ENCODE data around the gene HNF4A. TPM values are rescaled to one million over a fixed set of nuclear protein-coding genes. Genes with fewer than 3 reads are reported as not detected.
A peak's percentile ranks its signal among the peaks of the same experiment; 100 is the strongest.

Gene HNF4A
- total and polyA plus RNA-seq, 2 of the 13 experiments (the other 11 are each of a cell fraction or from before 2014, with no cell fraction given), result 80.9 to 169 TPM

DNA sequence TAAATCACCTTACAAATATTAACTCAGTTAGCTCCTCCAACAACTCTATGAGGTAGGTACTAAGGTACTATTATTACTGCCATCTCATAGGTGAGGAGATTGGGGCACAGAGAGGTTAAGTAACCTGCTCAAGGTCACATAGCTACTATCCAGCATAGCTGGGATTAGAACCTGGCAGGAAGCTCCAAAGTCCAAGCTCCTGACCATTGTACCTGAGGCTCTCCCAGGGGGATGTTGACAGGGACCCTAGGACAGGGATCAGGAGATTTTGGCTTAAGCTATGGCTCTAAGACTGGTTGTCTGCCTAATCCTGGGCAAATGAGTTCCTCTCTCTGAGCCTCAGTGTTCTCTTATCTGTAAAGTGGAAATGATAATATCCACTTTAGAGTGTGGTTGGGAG is 59.3 kb downstream of the HNF4A start (continued):
- TF ChIP-seq, protein P1, sequence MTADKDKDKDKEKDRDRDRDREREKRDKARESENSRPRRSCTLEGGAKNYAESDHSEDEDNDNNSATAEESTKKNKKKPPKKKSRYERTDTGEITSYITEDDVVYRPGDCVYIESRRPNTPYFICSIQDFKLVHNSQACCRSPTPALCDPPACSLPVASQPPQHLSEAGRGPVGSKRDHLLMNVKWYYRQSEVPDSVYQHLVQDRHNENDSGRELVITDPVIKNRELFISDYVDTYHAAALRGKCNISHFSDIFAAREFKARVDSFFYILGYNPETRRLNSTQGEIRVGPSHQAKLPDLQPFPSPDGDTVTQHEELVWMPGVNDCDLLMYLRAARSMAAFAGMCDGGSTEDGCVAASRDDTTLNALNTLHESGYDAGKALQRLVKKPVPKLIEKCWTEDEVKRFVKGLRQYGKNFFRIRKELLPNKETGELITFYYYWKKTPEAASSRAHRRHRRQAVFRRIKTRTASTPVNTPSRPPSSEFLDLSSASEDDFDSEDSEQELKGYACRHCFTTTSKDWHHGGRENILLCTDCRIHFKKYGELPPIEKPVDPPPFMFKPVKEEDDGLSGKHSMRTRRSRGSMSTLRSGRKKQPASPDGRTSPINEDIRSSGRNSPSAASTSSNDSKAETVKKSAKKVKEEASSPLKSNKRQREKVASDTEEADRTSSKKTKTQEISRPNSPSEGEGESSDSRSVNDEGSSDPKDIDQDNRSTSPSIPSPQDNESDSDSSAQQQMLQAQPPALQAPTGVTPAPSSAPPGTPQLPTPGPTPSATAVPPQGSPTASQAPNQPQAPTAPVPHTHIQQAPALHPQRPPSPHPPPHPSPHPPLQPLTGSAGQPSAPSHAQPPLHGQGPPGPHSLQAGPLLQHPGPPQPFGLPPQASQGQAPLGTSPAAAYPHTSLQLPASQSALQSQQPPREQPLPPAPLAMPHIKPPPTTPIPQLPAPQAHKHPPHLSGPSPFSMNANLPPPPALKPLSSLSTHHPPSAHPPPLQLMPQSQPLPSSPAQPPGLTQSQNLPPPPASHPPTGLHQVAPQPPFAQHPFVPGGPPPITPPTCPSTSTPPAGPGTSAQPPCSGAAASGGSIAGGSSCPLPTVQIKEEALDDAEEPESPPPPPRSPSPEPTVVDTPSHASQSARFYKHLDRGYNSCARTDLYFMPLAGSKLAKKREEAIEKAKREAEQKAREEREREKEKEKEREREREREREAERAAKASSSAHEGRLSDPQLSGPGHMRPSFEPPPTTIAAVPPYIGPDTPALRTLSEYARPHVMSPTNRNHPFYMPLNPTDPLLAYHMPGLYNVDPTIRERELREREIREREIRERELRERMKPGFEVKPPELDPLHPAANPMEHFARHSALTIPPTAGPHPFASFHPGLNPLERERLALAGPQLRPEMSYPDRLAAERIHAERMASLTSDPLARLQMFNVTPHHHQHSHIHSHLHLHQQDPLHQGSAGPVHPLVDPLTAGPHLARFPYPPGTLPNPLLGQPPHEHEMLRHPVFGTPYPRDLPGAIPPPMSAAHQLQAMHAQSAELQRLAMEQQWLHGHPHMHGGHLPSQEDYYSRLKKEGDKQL (CRISPR knock-in tag; IDR thresholded peaks at IDR 0.05; ENCODE audit: low read depth), result no peak
- TF ChIP-seq REPIN1 (CRISPR knock-in tag; IDR thresholded peaks at IDR 0.05; ENCODE audit: borderline replicate concordance, low read depth) (peak; percentile 97), MLLT10 (CRISPR knock-in tag; IDR thresholded peaks at IDR 0.05) (no peak), ZSCAN20 (CRISPR knock-in tag; IDR thresholded peaks at IDR 0.05; ENCODE audit: borderline replicate concordance) (no peak), HOXA3 (CRISPR knock-in tag; IDR thresholded peaks at IDR 0.05) (no peak), ARNT2 (CRISPR knock-in tag; IDR thresholded peaks at IDR 0.05; ENCODE audit: low read depth) (no peak), ZNF253 (CRISPR knock-in tag; IDR thresholded peaks at IDR 0.05; ENCODE audit: borderline replicate concordance) (no peak), GATAD1 (CRISPR knock-in tag; IDR thresholded peaks at IDR 0.05) (0 out of 2 replicates have a peak, but pooled peaks have one; percentile 20), YY1 (IDR thresholded peaks at IDR 0.05; ENCODE audit: insufficient read depth, insufficient replicate concordance, low read depth, low read length) (no peak), ZNF660 (CRISPR knock-in tag; IDR thresholded peaks at IDR 0.05; ENCODE audit: borderline replicate concordance, low read depth) (no peak)
- TF ChIP-seq, protein P2, sequence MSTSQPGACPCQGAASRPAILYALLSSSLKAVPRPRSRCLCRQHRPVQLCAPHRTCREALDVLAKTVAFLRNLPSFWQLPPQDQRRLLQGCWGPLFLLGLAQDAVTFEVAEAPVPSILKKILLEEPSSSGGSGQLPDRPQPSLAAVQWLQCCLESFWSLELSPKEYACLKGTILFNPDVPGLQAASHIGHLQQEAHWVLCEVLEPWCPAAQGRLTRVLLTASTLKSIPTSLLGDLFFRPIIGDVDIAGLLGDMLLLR (CRISPR knock-in tag; IDR thresholded peaks at IDR 0.05), result no peak
- TF ChIP-seq, protein P3, sequence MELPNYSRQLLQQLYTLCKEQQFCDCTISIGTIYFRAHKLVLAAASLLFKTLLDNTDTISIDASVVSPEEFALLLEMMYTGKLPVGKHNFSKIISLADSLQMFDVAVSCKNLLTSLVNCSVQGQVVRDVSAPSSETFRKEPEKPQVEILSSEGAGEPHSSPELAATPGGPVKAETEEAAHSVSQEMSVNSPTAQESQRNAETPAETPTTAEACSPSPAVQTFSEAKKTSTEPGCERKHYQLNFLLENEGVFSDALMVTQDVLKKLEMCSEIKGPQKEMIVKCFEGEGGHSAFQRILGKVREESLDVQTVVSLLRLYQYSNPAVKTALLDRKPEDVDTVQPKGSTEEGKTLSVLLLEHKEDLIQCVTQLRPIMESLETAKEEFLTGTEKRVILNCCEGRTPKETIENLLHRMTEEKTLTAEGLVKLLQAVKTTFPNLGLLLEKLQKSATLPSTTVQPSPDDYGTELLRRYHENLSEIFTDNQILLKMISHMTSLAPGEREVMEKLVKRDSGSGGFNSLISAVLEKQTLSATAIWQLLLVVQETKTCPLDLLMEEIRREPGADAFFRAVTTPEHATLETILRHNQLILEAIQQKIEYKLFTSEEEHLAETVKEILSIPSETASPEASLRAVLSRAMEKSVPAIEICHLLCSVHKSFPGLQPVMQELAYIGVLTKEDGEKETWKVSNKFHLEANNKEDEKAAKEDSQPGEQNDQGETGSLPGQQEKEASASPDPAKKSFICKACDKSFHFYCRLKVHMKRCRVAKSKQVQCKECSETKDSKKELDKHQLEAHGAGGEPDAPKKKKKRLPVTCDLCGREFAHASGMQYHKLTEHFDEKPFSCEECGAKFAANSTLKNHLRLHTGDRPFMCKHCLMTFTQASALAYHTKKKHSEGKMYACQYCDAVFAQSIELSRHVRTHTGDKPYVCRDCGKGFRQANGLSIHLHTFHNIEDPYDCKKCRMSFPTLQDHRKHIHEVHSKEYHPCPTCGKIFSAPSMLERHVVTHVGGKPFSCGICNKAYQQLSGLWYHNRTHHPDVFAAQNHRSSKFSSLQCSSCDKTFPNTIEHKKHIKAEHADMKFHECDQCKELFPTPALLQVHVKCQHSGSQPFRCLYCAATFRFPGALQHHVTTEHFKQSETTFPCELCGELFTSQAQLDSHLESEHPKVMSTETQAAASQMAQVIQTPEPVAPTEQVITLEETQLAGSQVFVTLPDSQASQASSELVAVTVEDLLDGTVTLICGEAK (IDR thresholded peaks at IDR 0.05), result no peak
- TF ChIP-seq, protein P3 (CRISPR knock-in tag; IDR thresholded peaks at IDR 0.05), result no peak; the same call in 1 of the 2 replicates
- TF ChIP-seq, protein P4, sequence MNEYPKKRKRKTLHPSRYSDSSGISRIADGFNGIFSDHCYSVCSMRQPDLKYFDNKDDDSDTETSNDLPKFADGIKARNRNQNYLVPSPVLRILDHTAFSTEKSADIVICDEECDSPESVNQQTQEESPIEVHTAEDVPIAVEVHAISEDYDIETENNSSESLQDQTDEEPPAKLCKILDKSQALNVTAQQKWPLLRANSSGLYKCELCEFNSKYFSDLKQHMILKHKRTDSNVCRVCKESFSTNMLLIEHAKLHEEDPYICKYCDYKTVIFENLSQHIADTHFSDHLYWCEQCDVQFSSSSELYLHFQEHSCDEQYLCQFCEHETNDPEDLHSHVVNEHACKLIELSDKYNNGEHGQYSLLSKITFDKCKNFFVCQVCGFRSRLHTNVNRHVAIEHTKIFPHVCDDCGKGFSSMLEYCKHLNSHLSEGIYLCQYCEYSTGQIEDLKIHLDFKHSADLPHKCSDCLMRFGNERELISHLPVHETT (CRISPR knock-in tag; conservative IDR thresholded peaks at IDR 0.05), result no peak
